ENCODE data around the gene PRICKLE1.

Gene PRICKLE1

GRCh38 chr12:42446761-42447160, 142.8 kb downstream of the PRICKLE1 start:
- no peak for DNase-seq (ENCODE audit: low read depth)
- TF ChIP-seq CTCF (conservative IDR thresholded peaks at IDR 0.05; ENCODE audit: low read depth, low read length): no peak
- H3K4me3 ChIP-seq (ENCODE audit: low read length): no peak overlapping the region

- no peak for TF ChIP-seq CTCF (conservative IDR thresholded peaks at IDR 0.05; ENCODE audit: low read depth, low read length)
- no peak for DNase-seq (ENCODE audit: low read depth)
- H3K4me3 ChIP-seq (ENCODE audit: low read length): no peak overlapping the region
Observed at GRCh38 chr12:42445891-42446290, 143.7 kb downstream of the PRICKLE1 start.

- no peak for DNase-seq (ENCODE audit: low read depth)
- no peak for TF ChIP-seq CTCF (conservative IDR thresholded peaks at IDR 0.05; ENCODE audit: low read depth, low read length)
- no peak overlapping the region for H3K4me3 ChIP-seq (ENCODE audit: low read length)
Observed at GRCh38 chr12:42444192-42444943, 145.2 kb downstream of the PRICKLE1 start.

GRCh38 chr12:42442888-42443287, 146.7 kb downstream of the PRICKLE1 start:
- no peak overlapping the region for H3K4me3 ChIP-seq (ENCODE audit: low read length)
- no peak for TF ChIP-seq CTCF (conservative IDR thresholded peaks at IDR 0.05; ENCODE audit: low read depth, low read length)
- DNase-seq (ENCODE audit: low read depth): no peak

- no peak for TF ChIP-seq CTCF (conservative IDR thresholded peaks at IDR 0.05; ENCODE audit: low read depth, low read length)
- H3K4me3 ChIP-seq (ENCODE audit: low read length): no peak overlapping the region
- no peak for DNase-seq (ENCODE audit: low read depth)
Observed at GRCh38 chr12:42442311-42442759, 147.2 kb downstream of the PRICKLE1 start.

- DNase-seq (ENCODE audit: low read depth): no peak
Observed at GRCh38 chr12:42440608-42441007, 148.9 kb downstream of the PRICKLE1 start.

More at GRCh38 chr12:42440608-42441007, 148.9 kb downstream of the PRICKLE1 start:
- no peak for TF ChIP-seq CTCF (conservative IDR thresholded peaks at IDR 0.05; ENCODE audit: low read depth, low read length)
- H3K4me3 ChIP-seq (ENCODE audit: low read length): no peak overlapping the region
